Testis (tissue), 2 donors: ENCODE measurements around the gene DDX50.
"Not testable (repeated sequence)": the region's sequence is repeated elsewhere in the genome, so short reads cannot be mapped to it uniquely, and the experiment has no call there.

Source experiments
- CTCF ChIP-seq, 3 experiments: fragments of 450-650 bp in 2 of 3; fragments of 200-600 bp in 1 of 3; sonication (generic) in 1 of 3; IDR thresholded peaks; one replicate each; pipeline ENCODE4 v1.5.1; 2016 to 2019; ENCODE audit warnings: antibody characterized with exemption in 3 of 3, mild to moderate bottlenecking in 2 of 3, moderate library complexity in 1 of 3
- POLR2A ChIP-seq: fragments of 450-650 bp; IDR thresholded peaks from one replicate; pipeline ENCODE4 v1.6.1; 2017; ENCODE audit warnings: antibody characterized with exemption, mild to moderate bottlenecking, moderate library complexity

DNA sequence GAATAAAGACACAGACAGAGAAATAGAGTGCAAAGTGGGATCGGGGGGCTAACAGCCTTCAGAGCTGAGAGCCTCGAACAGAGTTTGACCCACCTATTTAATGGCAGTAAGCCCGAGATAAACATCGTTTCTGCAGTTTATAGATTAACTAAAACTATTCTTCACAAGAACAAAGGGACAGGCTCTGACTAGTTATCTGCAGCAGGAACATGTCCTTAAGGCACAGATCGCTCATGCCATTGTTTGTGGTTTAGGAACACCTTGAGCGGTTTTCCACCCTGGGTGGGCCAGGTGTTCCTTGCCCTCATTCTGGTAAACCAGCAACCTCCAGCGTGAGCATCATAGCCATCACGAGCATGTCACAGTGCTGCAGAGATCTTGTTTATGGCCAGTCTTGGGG, 32.9 kb upstream of the DDX50 start:
- not testable (repeated sequence) for TF ChIP-seq CTCF (IDR thresholded peaks at IDR 0.05); POLR2A
